IPS DF 19.7 (cell line): Measurements from ENCODE around the gene CD226.
"Not testable (repeated sequence)": the region's sequence is repeated elsewhere in the genome, so short reads cannot be mapped to it uniquely, and the experiment has no call there.

Source experiments
- DNase-seq: peaks from one replicate; pipeline ENCODE4 v3.0.0-alpha.2; 2013; ENCODE audit warnings: low read depth, low spot score

Gene CD226

GRCh38 chr18:69956665-69957620 lies 9.3 kb upstream of the CD226 start:
- no peak for DNase-seq

DNA sequence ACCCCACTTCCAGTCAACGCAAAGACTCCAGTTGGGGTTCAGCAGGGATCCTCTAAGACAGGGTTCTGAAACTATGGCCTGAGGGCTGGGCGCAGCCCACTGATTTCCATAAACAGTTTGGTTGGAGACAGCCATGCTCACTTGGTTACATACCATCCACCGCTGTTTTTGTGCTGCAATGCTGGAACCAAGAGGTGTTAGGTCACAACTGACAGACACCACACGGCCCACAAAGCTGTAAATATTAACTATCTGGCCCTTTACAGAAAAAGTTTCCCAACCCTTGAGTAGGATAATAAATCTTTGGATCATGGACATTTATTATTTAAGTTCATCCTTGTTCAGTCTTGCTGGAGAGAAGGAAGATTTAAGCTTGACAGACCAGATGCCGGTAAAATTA lies 8.4 kb upstream of the CD226 start:
- no peak for DNase-seq

DNA sequence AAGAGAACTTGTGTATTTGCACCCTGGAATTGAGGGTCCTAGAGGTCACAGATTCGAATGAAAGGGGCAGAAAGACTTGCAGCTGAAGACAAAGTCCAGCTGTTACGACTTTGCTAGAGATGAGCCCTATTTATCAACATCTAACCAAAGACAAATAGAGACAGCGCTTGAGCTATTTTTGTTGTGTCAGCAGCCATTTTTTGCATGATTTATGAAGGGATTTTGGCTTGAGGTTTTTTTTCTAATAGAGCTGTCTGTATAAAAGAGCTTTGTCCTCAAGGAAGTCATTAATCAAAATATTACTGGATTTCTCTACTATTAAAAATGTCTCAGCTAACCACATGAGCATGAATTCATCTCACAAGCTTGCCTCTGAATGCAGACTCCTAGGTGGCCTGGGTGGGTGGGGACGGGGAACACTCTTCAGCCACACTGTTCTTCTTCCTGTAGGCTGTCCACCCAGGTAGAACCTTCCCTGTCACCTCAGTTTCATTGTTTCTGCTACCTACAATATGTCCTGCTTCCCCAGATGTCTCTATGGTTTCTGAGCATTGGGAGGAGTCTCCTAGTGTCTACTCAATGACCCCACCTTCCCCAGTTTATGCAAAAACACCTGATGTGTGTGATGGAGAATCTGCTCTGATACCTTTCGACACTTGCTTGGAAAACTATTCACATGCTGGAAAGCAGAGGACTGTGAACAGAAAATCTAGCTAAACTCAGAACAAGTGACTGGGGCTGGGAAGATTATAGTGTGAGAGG lies 7.2 kb upstream of the CD226 start:
- no peak for DNase-seq

- no peak for DNase-seq
These were observed 5.5 kb upstream of the CD226 start for GRCh38 chr18:69953191-69953590.

DNA sequence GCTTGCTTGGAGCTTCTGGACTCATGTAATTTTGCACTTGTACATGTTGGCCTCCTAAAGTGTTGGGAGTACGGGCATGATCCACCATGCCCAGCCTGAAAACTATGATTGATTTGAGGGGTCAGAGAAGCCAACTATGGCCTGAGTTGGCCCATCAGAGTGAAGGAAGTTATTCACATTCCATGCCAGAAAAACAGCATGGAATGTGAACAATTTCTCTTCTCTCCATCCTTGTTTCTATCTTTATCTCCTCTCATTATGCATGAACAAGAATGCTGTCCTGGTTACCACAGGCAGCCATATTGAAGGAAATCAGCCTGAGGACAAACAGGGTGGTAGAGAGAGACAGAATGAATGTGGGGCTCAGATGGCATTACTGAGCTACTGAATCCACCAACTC lies 3.5 kb upstream of the CD226 start:
- no peak for DNase-seq

- DNase-seq: no peak
These were observed 1.9 kb upstream of the CD226 start for GRCh38 chr18:69949538-69949936.

DNA sequence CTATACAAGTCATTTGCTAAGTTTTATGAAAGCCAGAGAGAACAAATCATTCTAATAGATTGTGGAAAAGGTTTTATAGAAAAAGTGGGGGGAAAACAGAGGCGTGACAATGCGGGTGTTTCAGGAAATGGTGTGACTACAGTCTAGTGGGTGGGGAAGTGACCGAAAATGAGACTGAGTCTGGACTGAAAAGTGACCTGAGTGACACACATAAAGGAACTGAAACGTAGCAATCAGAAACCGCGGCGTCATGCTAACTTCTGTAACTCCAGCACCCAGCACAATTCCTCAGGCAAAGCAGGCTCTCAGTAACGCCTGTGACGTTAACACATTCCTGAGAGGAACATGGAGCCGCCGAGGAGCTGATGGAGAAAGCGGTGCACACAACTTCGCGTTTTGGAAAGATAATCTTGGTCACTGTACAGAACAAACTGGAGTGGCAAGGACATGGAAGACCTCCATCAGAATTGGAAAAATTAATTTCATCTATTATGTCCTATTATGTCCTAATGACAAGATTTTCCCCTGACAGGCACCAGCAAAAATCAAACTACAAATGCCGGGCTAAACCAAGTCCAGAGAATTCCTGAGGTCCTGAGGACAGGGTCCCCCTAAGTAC lies 1.4 kb upstream of the CD226 start:
- DNase-seq: no peak

- DNase-seq: no peak
These were observed 583 bp upstream of the CD226 start for GRCh38 chr18:69948256-69948655.

GRCh38 chr18:69946608-69947155 lies 991 bp downstream of the CD226 start:
- DNase-seq: no peak

GRCh38 chr18:69945220-69946114 lies 2.2 kb downstream of the CD226 start:
- DNase-seq: no peak

GRCh38 chr18:69944436-69944835 lies 3.2 kb downstream of the CD226 start:
- DNase-seq: no peak

DNA sequence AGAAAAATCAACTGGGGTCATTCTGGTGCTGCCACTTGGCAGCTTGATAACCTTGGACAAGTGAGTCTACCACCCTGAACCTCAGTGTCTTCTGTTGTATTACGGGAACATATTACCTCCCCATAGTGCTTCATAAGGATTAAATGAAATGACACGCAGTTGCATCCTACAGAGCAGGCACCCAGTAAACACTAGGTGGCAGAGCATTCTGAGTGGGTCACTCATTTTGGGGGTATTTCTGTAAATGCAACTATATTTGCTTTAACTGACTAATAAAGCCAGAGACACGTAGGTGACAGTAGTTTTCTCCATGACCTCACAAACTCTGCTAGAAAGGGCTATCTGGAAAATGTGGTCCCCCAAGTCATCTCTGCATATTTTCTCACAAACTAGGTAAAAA lies 4.7 kb downstream of the CD226 start:
- no peak for DNase-seq

GRCh38 chr18:69941183-69941582 lies 6.5 kb downstream of the CD226 start:
- DNase-seq: no peak

- DNase-seq: not testable (repeated sequence)
These were observed 7.9 kb downstream of the CD226 start for GRCh38 chr18:69939812-69940211.

- no peak for DNase-seq
These were observed 11.5 kb downstream of the CD226 start for GRCh38 chr18:69936191-69936558.

DNA sequence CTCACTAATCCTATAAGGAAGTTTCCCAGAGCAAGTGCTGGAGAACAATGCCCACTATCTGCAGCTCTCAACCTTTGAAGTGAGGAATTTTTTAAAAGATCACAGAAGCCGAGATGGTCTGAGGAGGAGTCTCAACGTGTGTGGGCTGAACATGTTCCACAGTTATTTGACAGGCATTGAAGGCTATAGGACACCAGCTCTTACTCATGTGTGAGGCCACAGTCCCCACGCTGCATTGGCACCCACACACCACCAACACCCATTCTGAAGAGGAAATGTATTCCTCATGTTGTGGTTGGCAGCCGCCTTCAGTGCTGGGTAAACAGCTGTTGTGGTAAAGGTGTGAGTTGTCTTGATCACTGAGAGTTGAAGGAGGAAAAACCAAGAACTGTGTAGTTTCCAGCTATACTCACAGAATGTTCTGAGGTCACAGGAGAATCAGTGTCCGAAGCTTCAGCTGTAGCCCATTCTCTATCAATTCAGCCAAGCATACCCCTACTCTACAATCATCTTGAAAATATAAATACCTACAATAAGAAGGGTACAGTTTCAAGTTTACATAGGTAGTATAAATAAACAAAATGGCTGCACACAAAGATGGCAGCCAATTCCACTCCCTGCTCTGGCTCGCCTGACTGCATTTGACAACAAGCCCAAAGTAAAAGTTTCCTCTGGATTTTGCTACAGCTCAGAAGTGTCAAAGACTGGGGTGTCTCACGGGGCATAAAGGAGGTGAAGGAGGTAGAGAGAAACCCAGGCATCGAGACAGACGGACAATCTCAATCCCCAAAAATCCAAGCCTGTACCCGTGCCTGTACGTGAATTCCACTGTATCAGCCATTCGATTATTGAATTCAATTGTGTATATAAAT lies 12.1 kb downstream of the CD226 start:
- no peak for DNase-seq

DNA sequence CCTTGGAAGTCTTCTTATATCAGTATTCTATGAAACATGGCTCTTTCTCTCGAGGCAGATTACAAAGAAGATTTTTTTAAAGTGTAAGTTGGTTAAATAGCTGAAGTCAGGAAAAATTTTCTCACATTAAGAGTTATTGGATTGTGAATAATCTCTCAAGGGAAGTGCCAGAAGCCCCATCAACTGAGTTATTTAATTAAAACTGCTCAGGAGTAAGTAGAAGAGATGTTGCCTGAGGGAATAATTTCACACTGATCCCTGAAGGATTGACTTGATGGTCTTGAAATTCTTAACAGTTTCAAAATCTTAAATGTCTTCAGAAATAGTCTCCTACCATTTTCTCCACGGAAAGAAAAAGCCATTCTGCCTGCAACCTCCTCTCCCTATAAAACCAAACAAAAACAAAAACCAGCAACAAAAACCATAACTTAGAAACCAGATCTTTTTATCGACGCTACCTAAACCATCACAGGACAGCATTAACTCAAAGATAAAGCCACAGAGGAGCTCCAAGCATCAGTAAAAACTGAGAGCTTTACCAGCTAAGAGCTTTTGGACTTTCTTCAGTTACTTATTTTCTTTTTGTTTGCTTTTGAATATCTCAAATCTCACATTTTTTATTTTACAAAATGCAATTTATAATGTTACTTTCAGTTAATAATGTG lies 12.9 kb downstream of the CD226 start:
- no peak for DNase-seq

DNA sequence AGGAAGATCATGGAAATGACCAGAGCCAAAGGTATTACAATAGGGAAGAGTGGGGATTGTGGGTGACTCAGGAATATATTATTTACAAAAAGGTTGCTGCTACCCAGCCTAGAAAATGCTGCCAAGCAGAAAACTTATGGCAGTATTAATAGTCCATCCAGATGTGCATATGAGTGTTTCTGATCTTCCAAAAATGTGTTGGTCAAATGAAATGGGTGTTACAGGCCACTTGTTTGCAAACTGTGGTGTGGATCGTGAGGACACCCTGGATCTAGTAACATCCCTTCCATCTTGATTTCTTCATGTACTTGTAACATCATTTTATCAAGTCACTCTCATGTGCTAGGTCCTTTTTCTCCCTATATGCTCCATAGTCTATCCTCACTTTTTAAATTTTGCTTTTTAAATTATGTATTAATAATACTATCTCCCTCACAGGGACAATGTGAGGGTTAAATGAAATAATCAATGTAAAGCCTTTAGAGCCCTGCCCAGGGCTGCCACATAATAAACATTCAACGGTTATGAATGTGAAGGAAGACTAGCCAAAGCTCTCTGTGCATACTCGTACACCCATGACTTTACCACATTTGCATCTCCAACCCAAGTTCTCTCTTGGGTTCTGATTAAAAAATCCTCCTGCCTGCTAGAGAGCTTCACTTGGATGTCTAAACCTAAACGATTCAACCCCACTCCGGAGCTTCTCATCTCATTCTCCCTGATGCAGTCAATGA lies 18.5 kb downstream of the CD226 start:
- no peak for DNase-seq

- DNase-seq: no peak
These were observed 31.3 kb downstream of the CD226 start for GRCh38 chr18:69916412-69916811.
